Stomach smooth muscle (tissue), 2 donors: Measurements from ENCODE around the gene C3orf85.

Source experiments
- H3K27ac ChIP-seq: one replicate; pipeline ENCODE4 v1.7.0; 2013; ENCODE audit warnings: mild to moderate bottlenecking, low read length, inconsistent platforms
- H3K27me3 ChIP-seq, 2 donors: one replicate each; pipeline ENCODE4 v1.7.0; 2013; ENCODE audit warnings: low read length in 2 of 2; ENCODE audit not compliant: insufficient read depth in 2 of 2, control insufficient read depth in 1 of 2
- H3K36me3 ChIP-seq, 2 donors: one replicate each; pipeline ENCODE4 v1.7.0; 2013; ENCODE audit warnings: low read length in 2 of 2; ENCODE audit not compliant: control insufficient read depth in 2 of 2, insufficient read depth in 2 of 2
- H3K4me1 ChIP-seq: one replicate; pipeline ENCODE4 v1.7.0; 2013; ENCODE audit warnings: low read length; ENCODE audit not compliant: control insufficient read depth, insufficient read depth
- H3K4me3 ChIP-seq, 2 donors: one replicate each; pipeline ENCODE4 v1.7.0; 2013; ENCODE audit warnings: low read length in 2 of 2
- H3K9ac ChIP-seq, 2 donors: one replicate each; pipeline ENCODE4 v1.7.0; 2013; ENCODE audit warnings: low read length in 2 of 2, mild to moderate bottlenecking in 1 of 2
- H3K9me3 ChIP-seq, 2 donors: one replicate each; pipeline ENCODE4 v1.7.0; 2013; ENCODE audit warnings: low read length in 2 of 2; ENCODE audit not compliant: control insufficient read depth in 2 of 2
- donor health status: healthy.
- donor health status: Pancreatic carcinoma.

C3orf85 gene

DNA sequence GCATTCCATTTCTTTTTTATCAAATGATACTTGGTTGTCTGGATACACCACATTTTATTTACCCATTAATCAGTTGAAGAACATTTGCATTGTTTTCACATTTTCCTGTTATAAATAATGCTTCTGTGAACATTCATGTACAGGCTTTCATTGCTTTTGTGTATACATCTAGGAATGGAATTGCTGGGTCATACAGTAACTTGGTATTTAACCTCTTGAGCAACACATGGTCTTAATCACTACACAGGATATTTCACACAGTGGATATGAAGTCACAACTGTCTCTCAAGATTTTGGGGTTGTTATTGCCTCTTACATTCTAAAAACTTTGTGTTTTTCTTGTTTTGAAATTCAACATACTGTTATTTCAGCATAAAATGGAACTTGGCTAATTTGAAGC, 48.2 kb downstream of the C3orf85 start:
- H3K27ac ChIP-seq, result no peak overlapping the region
- H3K9me3 ChIP-seq, result no peaks in the 10 kb centered on the region

DNA sequence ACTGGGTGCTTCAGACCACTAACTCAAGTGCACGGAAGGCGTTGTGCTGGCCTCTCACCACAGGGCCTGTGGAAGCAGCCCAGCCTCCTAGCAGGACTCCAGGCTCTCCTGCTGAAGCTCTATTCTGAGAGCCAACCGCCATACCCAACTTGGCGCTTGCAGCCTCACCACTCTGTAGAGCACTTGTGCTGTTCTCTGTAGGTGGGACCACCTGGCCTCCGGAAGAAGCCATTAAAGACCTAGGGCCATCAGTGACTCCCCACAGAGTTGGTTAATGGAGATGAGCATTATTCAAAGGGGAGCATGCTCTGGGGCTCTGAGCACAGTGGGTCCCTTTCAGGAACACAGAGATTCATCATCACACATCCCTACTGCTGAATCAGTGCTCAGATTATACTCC, 50.9 kb downstream of the C3orf85 start:
- Histone ChIP-seq H3K9ac (no peak overlapping the region), H3K4me3 (no peak overlapping the region), H3K4me1 (no peaks in the 10 kb centered on the region), H3K36me3 (no peaks in the 10 kb centered on the region), H3K9me3 (no peaks in the 10 kb centered on the region), H3K27me3 (no peaks in the 10 kb centered on the region), H3K27ac (no peak overlapping the region)

More for the DNA sequence above, 48.2 kb downstream of the C3orf85 start:
- Histone ChIP-seq H3K27me3 (no peaks in the 10 kb centered on the region), H3K9ac (no peak overlapping the region), H3K4me3 (no peak overlapping the region), H3K36me3 (no peaks in the 10 kb centered on the region), H3K4me1 (no peaks in the 10 kb centered on the region)

DNA sequence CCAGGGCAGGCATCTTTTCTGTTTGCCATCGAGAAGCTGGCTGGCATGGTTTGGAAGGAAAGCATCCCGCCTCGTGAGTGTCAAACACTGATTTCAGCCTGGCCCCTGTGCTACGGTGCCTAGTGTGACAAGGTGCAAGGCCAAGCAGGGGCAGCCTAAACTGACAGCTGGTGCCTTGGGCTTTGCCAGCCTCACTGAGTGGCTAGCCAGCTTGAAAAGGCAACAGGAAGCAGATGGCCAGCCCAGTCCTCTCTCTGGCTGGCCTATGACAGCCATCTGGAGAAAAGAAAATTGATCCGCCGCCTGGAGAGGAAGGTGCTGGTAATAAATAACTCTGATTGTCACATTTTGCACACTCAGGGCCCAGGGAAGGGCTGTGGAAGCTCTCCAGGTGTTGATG, 52.2 kb downstream of the C3orf85 start:
- no peaks in the 10 kb centered on the region for H3K27me3 ChIP-seq
- no peaks in the 10 kb centered on the region for H3K36me3 ChIP-seq
- H3K9ac ChIP-seq, result no peak overlapping the region
- H3K4me3 ChIP-seq, result no peak overlapping the region
- no peak overlapping the region for H3K27ac ChIP-seq
- no peaks in the 10 kb centered on the region for H3K9me3 ChIP-seq
- H3K4me1 ChIP-seq, result no peaks in the 10 kb centered on the region

DNA sequence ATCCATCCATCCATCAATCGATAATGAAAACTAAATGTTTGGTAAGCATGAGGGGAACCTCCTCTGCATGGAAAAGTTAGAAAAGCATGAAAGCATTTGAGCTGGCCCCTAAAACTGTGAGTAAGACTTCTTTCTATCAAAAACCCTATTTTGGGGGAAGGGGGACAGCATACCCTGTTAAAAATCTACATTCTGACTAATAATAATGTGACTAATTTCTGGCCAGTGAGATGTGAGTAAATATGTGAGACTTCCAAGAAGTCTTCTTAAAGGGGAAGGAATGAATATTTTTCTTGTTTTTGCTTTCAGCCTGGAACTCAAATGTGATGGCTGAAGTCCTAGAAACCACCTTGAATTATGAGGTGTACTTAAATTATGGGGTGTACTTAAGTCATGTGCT, 54.9 kb downstream of the C3orf85 start:
- no peaks in the 10 kb centered on the region for H3K9me3 ChIP-seq

DNA sequence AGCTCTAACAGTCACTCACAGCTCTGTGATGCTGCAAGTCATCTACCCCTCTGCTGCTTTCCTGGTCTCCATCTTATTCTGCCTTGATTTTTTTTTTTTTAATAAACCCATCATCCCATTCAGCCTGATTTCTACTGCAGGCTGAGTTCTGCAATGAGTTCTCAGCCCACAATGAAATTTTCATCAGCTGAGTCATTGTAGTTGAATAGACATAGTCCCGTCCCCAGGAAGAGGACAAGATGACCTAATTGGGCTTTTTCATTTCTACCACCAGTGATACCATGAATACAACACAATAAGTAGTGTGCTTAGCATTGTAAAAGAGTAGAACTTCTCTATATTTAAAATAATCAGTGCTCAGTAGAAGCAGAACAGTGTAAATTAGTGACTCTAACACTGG, 59.3 kb downstream of the C3orf85 start:
- H3K4me1 ChIP-seq, result no peaks in the 10 kb centered on the region
- no peak overlapping the region for H3K27ac ChIP-seq
- H3K9me3 ChIP-seq, result no peaks in the 10 kb centered on the region
- no peaks in the 10 kb centered on the region for H3K27me3 ChIP-seq
- no peaks in the 10 kb centered on the region for H3K36me3 ChIP-seq
- H3K4me3 ChIP-seq, result no peak overlapping the region
- H3K9ac ChIP-seq, result no peak overlapping the region

More for the DNA sequence above, 54.9 kb downstream of the C3orf85 start:
- H3K4me3 ChIP-seq, result no peak overlapping the region
- H3K27me3 ChIP-seq, result no peaks in the 10 kb centered on the region
- no peak overlapping the region for H3K27ac ChIP-seq
- no peaks in the 10 kb centered on the region for H3K36me3 ChIP-seq
- H3K4me1 ChIP-seq, result no peaks in the 10 kb centered on the region
- H3K9ac ChIP-seq, result no peak overlapping the region
